Glomerular visceral epithelial cell (primary cell): Measurements from ENCODE around the gene OR2T10.
"Not testable (repeated sequence)": the region's sequence is repeated elsewhere in the genome, so short reads cannot be mapped to it uniquely, and the experiment has no call there.

Experiments
- DNase-seq: peaks from one replicate; pipeline ENCODE4 v3.0.0-alpha.2; 2016; ENCODE audit errors: extremely low spot score

Gene OR2T10

DNA sequence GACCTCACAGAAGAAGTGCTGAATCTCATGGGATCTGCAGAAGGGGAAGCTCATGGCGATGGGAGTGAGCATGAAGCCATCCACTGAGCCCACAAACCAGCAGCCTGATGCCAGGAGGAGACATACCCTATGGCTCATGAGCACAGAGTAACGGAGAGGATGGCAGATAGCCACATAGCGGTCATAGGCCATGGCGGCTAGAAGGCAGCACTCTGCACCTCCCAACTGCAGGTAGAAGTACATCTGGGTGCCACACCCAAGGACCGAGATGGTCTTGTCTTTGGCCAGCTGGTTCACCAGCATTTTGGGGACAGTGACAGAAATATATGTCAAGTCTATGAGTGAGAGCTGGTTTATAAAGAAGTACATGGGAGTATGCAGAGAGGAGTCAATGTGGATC is 4.3 kb downstream of the OR2T10 start:
- DNase-seq, result no peak

GRCh38 chr1:248592655-248593054 is 4.8 kb downstream of the OR2T10 start:
- DNase-seq, result no peak

- no peak for DNase-seq
Measured at GRCh38 chr1:248590055-248590454, 7.4 kb downstream of the OR2T10 start.

- no peak for DNase-seq
Measured at GRCh38 chr1:248589334-248589733, 8.2 kb downstream of the OR2T10 start.

DNA sequence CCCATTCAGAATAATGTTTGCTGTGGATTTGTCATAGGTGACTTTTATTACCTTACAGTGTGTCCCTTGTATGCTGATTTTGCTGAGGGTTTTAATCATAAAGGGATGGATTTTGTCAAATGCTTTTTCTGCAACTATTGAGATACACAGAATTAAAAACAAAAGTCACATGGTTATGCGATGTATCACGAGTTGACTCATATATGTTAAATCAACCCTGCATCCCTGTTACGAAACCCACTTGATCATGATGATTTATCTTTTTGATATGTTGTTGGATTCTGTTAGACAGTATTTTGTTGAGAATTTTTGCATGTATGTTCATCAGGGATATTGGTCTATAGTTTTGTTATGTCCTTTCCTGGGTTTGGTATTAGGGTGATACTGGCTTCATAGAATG is 12.2 kb downstream of the OR2T10 start:
- DNase-seq, result no peak

DNA sequence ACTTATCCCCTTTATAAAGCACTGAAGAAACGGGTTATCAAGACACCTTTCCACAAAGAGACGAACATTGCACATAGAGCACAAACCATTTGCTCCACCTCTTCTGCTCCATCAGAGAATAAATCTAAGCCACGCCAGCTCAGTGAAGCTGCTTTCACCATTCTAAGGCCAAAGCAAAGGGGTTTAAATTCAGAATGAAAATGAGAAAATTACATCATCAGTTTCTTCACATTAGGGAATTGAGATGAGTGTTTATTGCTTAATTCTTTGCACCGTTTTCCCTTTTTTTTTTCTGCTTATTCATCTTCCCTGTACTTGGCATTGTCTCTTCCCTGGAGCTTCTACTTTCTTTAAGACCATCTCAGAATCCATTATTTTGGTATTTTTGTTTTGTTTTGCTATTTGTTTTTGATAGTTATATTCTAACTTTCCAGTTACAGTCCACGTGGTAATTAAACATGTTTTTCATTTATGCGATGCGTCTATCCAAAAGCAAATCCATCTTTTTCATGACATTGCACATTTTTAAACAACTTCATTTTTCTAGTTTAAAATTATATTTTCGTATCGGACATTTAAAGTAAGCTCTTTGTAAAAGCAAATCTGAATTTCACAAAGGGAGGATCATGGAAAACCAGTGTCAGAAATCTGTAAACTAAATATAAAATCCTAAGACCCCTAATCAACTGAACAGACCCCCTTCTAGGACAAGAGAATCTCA is 21.1 kb downstream of the OR2T10 start:
- DNase-seq, result no peak

DNA sequence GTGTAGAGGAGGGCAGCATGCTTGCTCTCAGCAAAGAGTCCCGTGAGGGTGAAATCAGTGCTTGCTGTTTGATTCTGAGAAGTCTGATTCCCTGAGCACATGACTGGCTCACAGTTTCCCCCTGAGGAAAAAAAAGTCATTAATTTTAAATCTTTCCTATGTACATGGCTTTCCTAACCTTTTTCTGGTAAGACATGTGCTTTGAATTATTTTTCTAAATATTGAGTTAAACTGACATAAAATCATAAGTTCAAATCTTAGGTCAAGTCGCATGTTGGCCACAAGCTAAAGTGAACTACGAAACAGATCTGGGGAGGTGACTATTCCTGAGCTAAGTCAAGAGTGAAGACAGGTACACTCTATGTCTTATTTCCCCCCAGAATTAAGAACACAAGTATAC is 22.8 kb downstream of the OR2T10 start, which contains the start of gene OR2T34:
TSS of gene OR2T34 (minus strand) at position 101 of the 400 bp plus-strand sequence. CDS start at position 101, 0 bp downstream.
- DNase-seq, result not testable (repeated sequence)

- DNase-seq, result not testable (repeated sequence)
Measured at GRCh38 chr1:248573856-248574255, 23.6 kb downstream of the OR2T10 start.

GRCh38 chr1:248572049-248572448 is 25.5 kb downstream of the OR2T10 start:
- DNase-seq, result not testable (repeated sequence)

GRCh38 chr1:248570811-248571210 is 26.7 kb downstream of the OR2T10 start:
- DNase-seq, result not testable (repeated sequence)

GRCh38 chr1:248569049-248569448 is 28.5 kb downstream of the OR2T10 start:
- DNase-seq, result not testable (repeated sequence)

GRCh38 chr1:248565530-248566373 is 31.7 kb downstream of the OR2T10 start:
- DNase-seq, result not testable (repeated sequence)

- not testable (repeated sequence) for DNase-seq
Measured at GRCh38 chr1:248562672-248563071, 34.8 kb downstream of the OR2T10 start, which contains the start of gene OR2T29. Gene OR2T29 (minus strand): TSS chr1:248562772. CDS start chr1:248559491, 3,281 bp downstream.

- DNase-seq, result not testable (repeated sequence)
Measured at GRCh38 chr1:248551027-248551426, 46.5 kb downstream of the OR2T10 start.

GRCh38 chr1:248547383-248547782 is 50.1 kb downstream of the OR2T10 start:
- DNase-seq, result not testable (repeated sequence)
